Lung (tissue), 12 donors: ENCODE measurements around the gene SLC7A9. TPM values are rescaled to one million over a fixed set of nuclear protein-coding genes. Genes with fewer than 3 reads are reported as not detected.

ENCODE experiments used
- ATAC-seq: fragments of 200-7000 bp; cut with Tn5 transposase; one replicate; pipeline ENCODE4 v1.9.1; 2020; ENCODE audit warnings: moderate number of reproducible peaks; ENCODE audit not compliant: insufficient read depth, low FRiP score
- DNase-seq, 3 donors: peaks; one replicate each; pipeline ENCODE4 v3.0.0-alpha.2; 2013 to 2017
- H3K27ac ChIP-seq, 2 donors: one replicate each; pipeline ENCODE4 v1.5.1; 2013; ENCODE audit warnings: mild to moderate bottlenecking in 2 of 2, moderate library complexity in 2 of 2, control low read depth in 1 of 2, inconsistent platforms in 1 of 2, low read depth in 1 of 2, low read length in 1 of 2
- H3K27me3 ChIP-seq, 3 donors: one replicate each; pipeline ENCODE4 v1.5.1; 2013; ENCODE audit warnings: low read length in 2 of 3; ENCODE audit not compliant: control insufficient read depth in 3 of 3, insufficient read depth in 3 of 3
- H3K36me3 ChIP-seq, 4 donors: one replicate each; pipeline ENCODE4 v1.5.1; 2013; ENCODE audit warnings: low read length in 4 of 4, mild to moderate bottlenecking in 1 of 4, moderate library complexity in 1 of 4; ENCODE audit not compliant: control insufficient read depth in 4 of 4, insufficient read depth in 4 of 4
- H3K4me1 ChIP-seq, 5 donors: one replicate each; pipeline ENCODE4 v1.5.1; 2013; ENCODE audit warnings: low read length in 5 of 5, mild to moderate bottlenecking in 2 of 5, moderate library complexity in 1 of 5; ENCODE audit not compliant: control insufficient read depth in 5 of 5, insufficient read depth in 5 of 5
- H3K4me3 ChIP-seq: one replicate; pipeline ENCODE4 v1.5.1; 2013; ENCODE audit warnings: mild to moderate bottlenecking, control low read depth, moderate library complexity
- H3K9ac ChIP-seq, 2 donors: one replicate each; pipeline ENCODE4 v1.5.1; 2013; ENCODE audit warnings: low read length in 2 of 2, control low read depth in 1 of 2; ENCODE audit not compliant: insufficient read depth in 1 of 2
- H3K9me3 ChIP-seq, 4 donors: one replicate each; pipeline ENCODE4 v1.5.1; 2013; ENCODE audit warnings: low read length in 3 of 4, mild to moderate bottlenecking in 1 of 4, moderate library complexity in 1 of 4; ENCODE audit not compliant: control insufficient read depth in 4 of 4, insufficient read depth in 3 of 4
- WGBS, 2 donors: extraction: QIAGEN DNeasy Blood & Tissue Kit; methylation state at CpG; one replicate each; pipeline ENCODE4 v1.1.7; 2013; 5-methylcytosine and 5-hydroxymethylcytosine counted together
- polyA plus RNA-seq, 2 donors: library from polyadenylated mRNA; stranded (reverse); fragments of 200-250 nt; gene quantifications; one replicate each; pipeline ENCODE4 v1.2.1, GENCODE V29; 2013
- total RNA-seq, 2 donors: library from RNA; depleted of rRNA in 1 of 2; stranded (reverse); fragments of >200 nt in 1 of 2; gene quantifications; one replicate each; pipeline ENCODE4 v1.2.1, GENCODE V29; 2014 to 2021
- TF ChIP-seq, protein P1 (sequence below): IDR thresholded peaks from 2 replicates; pipeline ENCODE4 v1.5.1; 2012; ENCODE audit warnings: mild to moderate bottlenecking; ENCODE audit errors: control extremely low read depth, extremely low read depth
- donor health status: control.
- donor health status: control.
- donor health status: Bipolar disorder and iron deficiency.
- donor health status: healthy.
- donor health status: DM: yes; HTN: yes; CAD: no.

SLC7A9 gene
- total and polyA plus RNA-seq, 4 donors: 0.06 to 0.37 (median 0.28) TPM

DNA sequence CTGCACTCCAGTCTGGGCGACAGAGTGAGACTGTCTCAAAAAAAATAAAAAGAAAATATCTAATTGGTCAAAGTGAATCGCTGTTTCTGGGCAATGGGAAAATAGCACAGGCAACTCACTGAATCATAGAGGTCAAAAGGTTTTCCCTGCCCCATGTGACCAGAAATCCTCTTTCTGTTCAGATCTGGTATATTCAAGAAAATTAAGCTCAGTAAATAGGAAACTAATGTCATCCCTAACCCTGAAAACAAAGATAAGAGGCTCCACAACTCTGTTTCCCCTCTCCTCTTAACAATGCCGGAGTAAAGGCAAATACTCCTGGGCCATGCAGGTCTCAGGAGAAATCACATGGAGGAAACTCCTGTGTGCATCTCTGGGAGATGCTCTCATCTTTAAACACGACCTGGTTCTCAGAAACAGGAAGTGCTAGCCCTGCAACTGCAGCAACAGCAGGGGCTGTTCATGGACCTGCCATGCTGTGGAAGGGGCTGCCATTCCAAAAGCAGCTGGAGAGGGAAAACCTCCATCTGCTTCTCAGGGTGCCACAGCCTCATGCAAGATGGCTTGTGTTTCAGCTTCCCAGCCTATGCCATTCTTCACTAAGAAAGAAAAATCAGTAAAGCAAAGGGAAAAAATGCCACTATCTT, 47.5 kb upstream of the SLC7A9 start:
- DNase-seq (no peak), ATAC-seq (no peak)
- peaks cover 7 to 22% (median 20%) of the 10 kb centered on the region in 4 donors for H3K36me3 ChIP-seq
- H3K4me1 ChIP-seq: no peaks in the 10 kb centered on the region
- H3K27ac ChIP-seq: no peak overlapping the region
- H3K27me3 ChIP-seq: no peaks in the 10 kb centered on the region
- WGBS, 2 donors: 49 to 56% methylated on average over 4 of the region's 4 CpGs
- TF ChIP-seq, protein P1, sequence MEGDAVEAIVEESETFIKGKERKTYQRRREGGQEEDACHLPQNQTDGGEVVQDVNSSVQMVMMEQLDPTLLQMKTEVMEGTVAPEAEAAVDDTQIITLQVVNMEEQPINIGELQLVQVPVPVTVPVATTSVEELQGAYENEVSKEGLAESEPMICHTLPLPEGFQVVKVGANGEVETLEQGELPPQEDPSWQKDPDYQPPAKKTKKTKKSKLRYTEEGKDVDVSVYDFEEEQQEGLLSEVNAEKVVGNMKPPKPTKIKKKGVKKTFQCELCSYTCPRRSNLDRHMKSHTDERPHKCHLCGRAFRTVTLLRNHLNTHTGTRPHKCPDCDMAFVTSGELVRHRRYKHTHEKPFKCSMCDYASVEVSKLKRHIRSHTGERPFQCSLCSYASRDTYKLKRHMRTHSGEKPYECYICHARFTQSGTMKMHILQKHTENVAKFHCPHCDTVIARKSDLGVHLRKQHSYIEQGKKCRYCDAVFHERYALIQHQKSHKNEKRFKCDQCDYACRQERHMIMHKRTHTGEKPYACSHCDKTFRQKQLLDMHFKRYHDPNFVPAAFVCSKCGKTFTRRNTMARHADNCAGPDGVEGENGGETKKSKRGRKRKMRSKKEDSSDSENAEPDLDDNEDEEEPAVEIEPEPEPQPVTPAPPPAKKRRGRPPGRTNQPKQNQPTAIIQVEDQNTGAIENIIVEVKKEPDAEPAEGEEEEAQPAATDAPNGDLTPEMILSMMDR: no peak
- no peak overlapping the region for H3K4me3 ChIP-seq
- no peaks in the 10 kb centered on the region for H3K9me3 ChIP-seq
- no peak overlapping the region for H3K9ac ChIP-seq

DNA sequence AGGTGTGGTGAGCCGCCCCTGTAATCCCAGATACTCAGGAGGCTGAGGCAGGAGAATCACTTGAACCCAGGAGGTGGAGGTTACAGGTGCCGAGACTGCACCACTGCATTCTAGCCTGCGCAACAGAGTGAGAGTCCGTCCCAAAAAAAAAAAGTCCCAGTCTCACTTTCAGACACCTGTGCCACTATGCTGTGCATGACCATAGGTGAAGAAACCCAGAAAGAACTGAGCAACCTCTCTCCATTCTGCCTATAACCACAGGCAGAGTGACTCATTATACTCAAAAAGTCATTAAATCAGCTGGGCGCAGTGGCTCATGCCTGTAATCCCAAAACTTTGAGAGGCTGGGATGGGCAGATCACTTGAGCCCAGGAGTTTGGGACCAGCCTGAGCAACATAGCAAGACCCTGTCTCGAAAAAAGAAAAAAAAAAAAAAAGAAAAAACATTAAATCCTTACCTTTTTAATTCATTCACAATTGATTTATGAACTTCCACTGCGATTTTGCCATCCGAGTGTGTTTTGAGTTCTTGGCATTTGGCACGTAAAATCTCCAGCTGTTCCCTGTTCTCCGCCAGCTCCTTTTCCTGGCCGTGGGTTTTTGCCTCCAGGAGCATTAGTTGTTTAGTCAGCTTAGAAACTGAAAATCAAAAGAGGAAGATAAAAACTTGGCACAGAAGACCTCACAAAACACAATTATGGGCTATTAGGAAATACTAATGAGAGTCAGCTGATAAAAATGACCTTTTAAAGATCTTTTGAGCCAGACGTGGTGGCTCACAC, 45.5 kb upstream of the SLC7A9 start:
- 82 to 94% methylated on average over 12 of the region's 12 CpGs for WGBS, 2 donors
- Histone ChIP-seq H3K4me3 (no peak overlapping the region), H3K27ac (no peak overlapping the region), H3K36me3 (peaks cover 5 to 25% (median 14%) of the 10 kb centered on the region in 4 donors), H3K9ac (no peak overlapping the region), H3K4me1 (no peaks in the 10 kb centered on the region), H3K9me3 (no peaks in the 10 kb centered on the region), H3K27me3 (no peaks in the 10 kb centered on the region)
- ATAC-seq (no peak), DNase-seq (peak; percentile 22 to 73 (median 67))
- TF ChIP-seq, protein P1: no peak

DNA sequence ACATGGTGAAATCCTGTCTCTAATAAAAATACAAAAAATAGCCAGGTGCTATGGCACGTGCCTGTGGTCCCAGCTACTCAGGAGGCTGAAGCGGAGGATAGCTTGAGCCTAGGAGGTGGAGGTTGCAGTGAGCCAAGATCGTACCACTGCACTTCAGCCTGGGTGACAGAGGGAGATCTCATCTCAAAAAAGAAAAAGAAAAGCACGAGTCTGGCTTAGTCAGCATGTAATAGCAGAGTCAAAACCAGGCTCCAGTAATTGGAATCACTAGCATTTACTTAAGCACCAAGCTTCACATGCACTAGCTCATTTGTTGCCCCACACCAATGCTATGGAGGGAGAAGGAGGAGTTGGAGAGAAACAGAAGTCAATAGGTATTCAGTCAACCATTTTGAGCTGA, 41.9 kb upstream of the SLC7A9 start:
- TF ChIP-seq, protein P1: no peak
- peaks cover 15 to 26% (median 22%) of the 10 kb centered on the region in 4 donors for H3K36me3 ChIP-seq
- WGBS, 2 donors: 96 to 98% methylated on average over 4 of the region's 4 CpGs

More for the DNA sequence above, 41.9 kb upstream of the SLC7A9 start:
- ATAC-seq (no peak), DNase-seq (no peak)
- Histone ChIP-seq H3K4me3 (no peak overlapping the region), H3K27me3 (no peaks in the 10 kb centered on the region), H3K27ac (no peak overlapping the region), H3K9me3 (no peaks in the 10 kb centered on the region), H3K9ac (no peak overlapping the region), H3K4me1 (no peaks in the 10 kb centered on the region)
